ENCODE results near the gene SNRPA1.

- TF ChIP-seq, protein P1, sequence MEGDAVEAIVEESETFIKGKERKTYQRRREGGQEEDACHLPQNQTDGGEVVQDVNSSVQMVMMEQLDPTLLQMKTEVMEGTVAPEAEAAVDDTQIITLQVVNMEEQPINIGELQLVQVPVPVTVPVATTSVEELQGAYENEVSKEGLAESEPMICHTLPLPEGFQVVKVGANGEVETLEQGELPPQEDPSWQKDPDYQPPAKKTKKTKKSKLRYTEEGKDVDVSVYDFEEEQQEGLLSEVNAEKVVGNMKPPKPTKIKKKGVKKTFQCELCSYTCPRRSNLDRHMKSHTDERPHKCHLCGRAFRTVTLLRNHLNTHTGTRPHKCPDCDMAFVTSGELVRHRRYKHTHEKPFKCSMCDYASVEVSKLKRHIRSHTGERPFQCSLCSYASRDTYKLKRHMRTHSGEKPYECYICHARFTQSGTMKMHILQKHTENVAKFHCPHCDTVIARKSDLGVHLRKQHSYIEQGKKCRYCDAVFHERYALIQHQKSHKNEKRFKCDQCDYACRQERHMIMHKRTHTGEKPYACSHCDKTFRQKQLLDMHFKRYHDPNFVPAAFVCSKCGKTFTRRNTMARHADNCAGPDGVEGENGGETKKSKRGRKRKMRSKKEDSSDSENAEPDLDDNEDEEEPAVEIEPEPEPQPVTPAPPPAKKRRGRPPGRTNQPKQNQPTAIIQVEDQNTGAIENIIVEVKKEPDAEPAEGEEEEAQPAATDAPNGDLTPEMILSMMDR (IDR thresholded peaks at IDR 0.05), result no peak
- no peak for TF ChIP-seq EP300 (IDR thresholded peaks at IDR 0.05)
- TF ChIP-seq POLR2AphosphoS5 (IDR thresholded peaks at IDR 0.05), result no peak
- TF ChIP-seq POLR2A (IDR thresholded peaks at IDR 0.05), result no peak
Measured at GRCh38 chr15:101283931-101284330, 11.1 kb downstream of the SNRPA1 start.

Data from sigmoid colon (tissue), 4 donors.